SK-N-SH (cell line): ENCODE measurements around the gene NECTIN1.

Experiments used
- CTCF ChIP-seq: fragments of 200-600 bp; sonication (generic); IDR thresholded peaks from 2 replicates; pipeline ENCODE4 v1.6.1; 2017; ENCODE audit warnings: antibody characterized with exemption, mild to moderate bottlenecking, moderate library complexity
- ELF1 ChIP-seq: IDR thresholded peaks from 2 replicates; pipeline ENCODE4 v1.4.0; 2012
- EP300 ChIP-seq, 2 experiments: IDR thresholded peaks; 2 replicates each; pipeline versions ENCODE4 v1.4.0 to v1.6.1; 2012; ENCODE audit warnings: borderline replicate concordance in 1 of 2, low read depth in 1 of 2, low read length in 1 of 2
- FOXJ3 ChIP-seq: sonication (generic); formaldehyde crosslinking; IDR thresholded peaks from 2 replicates; pipeline ENCODE4 v1.5.1; 2020; ENCODE audit warnings: mild to moderate bottlenecking, missing genetic modification reagents
- PBX3 ChIP-seq: IDR thresholded peaks from 2 replicates; pipeline ENCODE4; 2012
- POLR2AphosphoS5 ChIP-seq: IDR thresholded peaks from 2 replicates; pipeline ENCODE4 v1.6.1; 2012; ENCODE audit warnings: low read depth, low read length

- TF ChIP-seq FOXJ3 (CRISPR knock-in tag) (peak; percentile 83), CTCF (no peak), POLR2AphosphoS5 (no peak), PBX3 (no peak), EP300 (IDR thresholded peaks at IDR 0.05; ENCODE audit: borderline replicate concordance in 1 of 2, low read depth in 1 of 2, low read length in 1 of 2) (peak in 1 of 2 experiments; percentile 67; a peak in 1 of 4 replicates), ELF1 (no peak)
These were observed 11.0 kb upstream of the NECTIN1 start for GRCh38 chr11:119739975-119740374.
